HG03039 (cell line): ENCODE data around the gene SIKE1.
"Not testable (repeated sequence)": the region's sequence is repeated elsewhere in the genome, so short reads cannot be mapped to it uniquely, and the experiment has no call there.

Experiments
- ATAC-seq: cut with Tn5 transposase; IDR thresholded peaks from one replicate; pipeline ENCODE4 v1.9.1; 2021; ENCODE audit warnings: mild to moderate bottlenecking, moderate library complexity; ENCODE audit not compliant: unreplicated experiment

The SIKE1 gene

DNA sequence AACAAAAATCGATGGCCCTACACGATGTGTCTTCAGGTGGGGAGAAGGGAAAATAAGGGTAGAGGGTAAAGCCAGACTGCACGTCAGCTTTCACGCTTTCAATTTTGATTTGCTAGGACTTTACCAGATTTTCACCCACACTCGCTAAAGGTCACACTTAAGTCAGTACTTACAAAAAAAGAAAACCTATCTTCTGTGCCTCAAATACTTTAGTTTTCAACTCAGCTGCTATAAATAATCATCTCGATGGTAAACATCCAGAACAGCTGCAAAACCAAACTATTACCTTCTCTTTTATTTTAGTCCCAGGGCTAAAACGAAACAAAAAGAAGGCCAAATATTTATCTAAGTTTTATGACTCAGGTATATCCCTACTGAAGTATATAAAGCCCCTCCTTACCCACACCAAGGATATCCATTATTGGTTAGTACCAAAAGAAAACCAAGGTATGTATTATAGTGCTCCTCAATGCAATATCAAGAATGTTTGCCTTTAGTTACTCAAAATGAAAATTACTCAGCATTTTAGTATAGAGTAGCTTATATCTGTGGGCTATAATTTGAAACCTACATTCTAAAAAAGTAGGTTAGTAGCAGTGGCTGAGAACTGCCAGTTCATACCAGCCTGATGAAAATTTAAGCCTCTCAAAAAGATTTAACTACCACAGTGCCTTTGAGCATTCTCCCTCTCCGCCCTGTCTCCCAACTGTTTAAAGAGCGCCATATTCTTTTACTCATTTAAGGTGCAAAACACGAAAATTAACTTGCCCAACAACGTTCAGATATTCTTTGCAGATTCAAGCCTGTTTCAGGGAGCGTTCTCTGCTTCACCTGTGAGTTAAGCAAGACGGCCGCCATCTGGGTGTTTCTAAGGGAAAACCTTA is 24.2 kb downstream of the SIKE1 start:
- peak; percentile 33 for ATAC-seq

DNA sequence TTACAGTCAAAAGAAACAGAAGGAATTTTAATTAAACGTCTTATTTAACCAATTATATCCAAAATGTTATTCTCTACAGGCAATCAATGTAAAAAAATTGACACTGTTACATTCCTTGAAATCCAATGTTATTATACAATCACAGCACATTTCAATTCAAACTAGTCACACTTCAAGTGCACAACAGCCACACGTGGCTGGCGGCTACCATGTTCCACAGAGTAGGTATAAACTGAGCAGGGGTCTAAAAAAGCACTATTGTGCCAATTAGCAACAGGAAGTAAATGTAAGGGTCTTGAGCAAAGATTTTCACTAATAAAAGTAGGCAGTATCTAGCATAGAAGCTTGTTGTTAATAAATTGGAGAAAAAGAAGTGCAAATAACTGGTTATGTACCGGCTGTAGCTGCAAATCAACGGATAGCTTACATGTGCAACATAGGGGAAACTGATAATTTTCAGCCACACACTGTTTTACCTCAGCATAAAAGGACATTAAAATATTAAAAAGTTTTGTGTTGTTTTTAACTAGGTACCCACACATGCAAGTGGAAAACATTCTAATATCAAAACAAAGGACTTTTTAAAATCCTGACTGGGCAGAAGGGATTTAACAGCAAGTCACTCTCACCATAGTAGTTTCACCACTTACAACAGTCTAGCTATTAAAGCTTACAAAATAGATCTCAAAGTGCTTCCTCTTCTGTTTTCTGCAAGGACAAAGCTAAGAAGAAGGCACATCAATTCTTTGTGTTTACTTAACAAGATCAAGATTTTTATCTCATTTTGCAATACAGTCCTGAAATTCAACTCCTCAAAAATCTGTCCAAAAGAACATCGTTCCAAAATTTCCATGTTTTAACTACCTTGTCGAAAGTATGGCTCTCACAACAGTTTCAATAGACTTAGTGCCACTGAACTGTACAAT is 25.2 kb downstream of the SIKE1 start:
- no peak for ATAC-seq

DNA sequence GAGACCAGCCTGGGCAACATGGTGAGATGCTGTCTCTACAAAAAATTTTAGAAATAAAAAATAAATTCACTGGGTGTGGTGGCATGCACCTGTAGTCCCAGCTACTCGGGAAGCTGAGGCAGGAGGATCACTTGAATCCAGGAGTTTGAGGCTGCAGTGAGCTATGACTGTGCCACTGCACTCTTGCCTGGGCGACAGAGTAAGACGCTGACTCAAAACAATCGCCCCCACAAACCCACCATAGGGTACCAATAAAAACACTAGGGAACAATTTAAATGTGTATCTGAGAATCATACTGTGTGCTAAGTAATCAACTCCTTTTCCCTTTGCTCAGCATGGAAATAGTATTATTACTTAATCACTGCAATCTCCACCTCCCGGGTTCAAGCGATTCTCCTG is 26.8 kb downstream of the SIKE1 start:
- not testable (repeated sequence) for ATAC-seq

DNA sequence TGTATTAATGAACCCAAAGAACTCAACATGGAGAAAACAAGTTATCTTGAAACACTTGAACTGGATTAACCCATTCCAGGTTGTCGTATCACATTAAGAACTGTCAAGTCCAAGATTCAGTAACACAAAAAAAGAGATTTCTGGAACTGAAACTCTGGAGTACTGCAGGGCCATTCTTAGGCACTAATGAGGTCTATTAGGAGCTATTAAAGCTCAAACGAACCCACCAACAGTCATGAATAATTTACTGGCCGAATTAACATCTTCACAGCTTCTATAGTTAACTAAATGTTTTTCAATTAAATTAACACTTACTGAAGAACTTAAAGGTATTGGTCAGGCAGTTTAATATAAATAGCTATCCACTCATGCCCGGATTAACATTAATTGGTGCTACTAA is 27.3 kb downstream of the SIKE1 start:
- ATAC-seq, result no peak

DNA sequence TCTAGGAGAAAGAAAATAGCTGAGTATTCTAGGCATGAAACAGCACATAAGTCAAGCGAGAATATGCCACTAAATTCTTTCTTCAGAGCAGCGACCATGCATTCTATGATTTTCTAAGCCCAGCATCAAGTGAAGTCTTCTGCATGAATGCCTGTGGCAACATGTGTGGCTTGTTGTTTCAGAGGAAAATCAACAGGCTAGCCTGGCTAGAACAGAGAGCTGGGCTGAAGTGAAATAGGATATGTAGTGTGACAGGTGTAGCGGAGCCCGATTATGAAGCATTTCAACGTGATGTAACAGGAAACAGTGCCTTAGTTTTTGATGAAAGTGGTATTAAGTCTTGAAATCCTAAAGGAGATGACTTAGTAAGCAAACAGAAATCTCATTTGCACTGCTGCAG is 29.7 kb downstream of the SIKE1 start:
- no peak for ATAC-seq

DNA sequence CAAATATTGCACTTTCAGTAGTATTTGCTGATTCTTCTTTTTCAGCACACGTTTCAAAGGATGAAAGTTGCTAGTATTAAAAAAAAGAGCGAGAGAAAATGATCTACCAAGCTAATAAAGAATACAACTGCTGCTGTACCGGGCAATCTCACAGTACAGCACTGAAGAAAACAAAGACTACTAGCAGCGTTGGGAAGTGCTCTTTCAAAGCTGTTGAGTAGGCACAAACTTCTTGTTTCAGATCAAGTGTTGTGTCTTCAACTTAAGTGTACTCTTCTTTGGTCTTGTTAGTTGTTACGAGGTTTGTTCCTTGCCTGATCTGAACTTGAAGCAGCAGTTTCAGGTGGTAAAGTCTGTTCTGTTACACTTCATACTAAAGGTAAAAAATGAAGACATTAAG is 30.6 kb downstream of the SIKE1 start:
- no peak for ATAC-seq

DNA sequence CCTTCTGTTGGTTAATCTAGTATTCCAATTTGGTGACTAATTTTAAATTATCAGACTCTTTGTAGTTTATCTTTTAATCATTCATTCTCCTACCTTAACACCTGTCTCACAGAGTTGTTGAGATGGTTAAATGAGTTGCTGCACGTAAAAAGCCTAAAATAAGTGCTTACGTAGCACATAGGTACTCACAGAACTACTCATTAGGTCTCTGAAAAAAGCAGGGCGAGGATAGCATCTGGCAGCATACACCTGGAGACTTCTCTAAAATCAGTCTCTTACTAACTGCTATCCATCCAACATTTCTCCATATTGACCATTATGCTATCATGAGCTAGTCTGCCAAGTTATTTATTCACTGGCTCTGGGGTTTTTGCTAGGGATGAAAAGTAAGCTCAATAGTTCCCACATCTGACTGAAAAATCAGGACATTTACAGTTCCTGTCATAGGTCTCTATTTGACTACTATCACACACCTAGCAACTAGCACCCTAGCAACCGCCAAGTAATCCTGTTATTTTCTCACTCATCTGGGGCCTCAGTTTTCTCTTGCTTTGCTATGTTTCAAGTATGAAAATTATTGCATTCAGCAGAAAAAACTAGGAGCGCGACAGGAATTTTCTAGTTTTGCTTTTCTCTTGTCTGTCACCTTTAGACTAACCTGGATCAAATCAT is 33.9 kb downstream of the SIKE1 start:
- no peak for ATAC-seq

DNA sequence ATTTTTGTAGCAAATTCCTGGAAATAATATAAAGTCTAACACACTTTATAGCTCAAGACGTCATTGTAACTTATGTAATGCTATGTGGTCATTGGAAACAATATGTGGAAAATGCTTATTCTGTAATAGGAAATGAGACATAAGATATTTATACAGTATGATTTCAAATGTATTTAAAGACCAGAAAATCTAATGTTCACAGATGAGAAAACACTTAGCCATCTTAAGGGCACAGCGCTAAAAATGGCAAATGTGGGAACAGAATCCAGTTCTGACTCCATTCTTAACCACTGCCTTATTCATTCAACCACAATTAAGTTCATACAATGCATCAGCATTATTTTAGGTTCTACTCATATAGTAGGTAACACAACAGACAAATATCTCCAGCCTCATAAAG is 35.2 kb downstream of the SIKE1 start:
- ATAC-seq, result no peak

DNA sequence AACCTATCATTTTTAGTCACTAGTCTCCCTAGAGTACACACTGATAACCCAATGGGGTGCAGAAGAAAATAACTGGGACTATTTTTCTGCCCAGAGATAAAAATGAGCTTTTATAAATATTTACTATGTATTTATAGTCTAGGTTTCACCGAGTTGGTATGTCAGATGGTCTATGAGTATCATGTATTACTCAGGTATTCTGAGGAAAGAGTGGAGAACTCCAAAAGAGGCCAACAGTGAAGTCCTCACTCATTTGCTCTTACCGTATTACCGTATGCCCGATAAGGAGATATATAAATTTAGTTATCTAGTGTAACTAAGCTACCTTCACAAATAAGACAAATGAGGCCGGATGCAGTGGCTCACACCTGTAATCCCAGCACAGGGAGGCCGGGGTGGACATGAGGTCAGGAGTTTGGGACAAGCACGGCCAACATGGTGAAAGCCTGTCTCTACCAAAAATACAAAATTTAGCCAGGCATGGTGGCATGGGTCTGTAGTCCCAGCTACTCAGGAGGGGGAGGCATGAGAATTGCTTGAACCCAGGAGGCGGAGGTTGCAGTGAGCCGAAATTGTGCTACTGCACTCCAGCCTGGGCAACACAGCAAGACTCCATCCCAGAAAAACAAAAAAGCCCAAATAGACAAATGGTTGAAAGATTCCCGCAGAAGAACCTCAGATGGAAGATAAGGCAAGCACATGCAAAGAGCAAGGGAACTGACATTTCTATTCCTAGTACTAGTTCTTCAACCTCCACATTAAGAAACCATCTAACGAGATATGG is 38.3 kb downstream of the SIKE1 start:
- ATAC-seq, result no peak

DNA sequence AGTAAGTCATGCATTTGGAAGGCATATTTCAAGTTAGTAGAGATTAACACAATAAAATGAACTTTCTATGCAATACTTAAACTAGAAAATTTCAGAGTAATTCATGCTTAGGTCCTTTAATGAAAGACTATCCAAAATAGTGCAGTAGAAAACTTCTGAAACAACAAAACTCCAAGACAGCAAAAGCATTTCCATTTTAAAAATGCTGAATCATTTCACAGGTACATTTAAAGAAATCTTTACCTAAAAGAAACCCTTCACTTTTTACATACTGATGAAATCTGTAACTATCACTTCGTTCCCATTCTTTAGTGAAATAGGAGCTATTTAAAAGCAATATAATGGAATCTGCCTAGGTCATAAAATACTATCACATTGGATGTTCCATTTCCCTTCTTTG is 40.2 kb downstream of the SIKE1 start:
- no peak for ATAC-seq

DNA sequence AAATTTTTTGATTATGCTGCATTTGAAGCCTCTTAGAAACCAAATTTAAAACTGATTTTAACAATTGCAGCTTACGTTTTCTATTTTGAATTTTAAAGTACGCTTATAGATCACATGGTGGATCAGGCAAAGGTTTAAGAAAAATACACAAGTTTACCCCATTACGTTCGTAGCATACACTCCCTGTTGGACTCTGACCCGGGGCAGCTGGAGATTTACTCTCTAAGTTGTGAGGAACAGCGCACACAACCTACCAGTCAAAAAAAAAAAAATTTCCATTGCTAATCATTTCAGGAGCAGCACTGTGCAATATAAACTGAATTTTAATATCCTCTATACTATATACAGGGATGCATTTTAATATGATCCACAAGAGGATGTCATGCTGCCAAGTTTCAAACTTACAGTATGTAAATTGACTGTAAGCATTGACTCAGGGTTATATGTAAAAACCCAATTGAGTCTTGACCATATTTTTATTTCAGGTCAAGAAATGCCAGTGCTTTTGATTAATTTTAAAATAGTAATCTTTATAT is 43.1 kb downstream of the SIKE1 start:
- no peak for ATAC-seq

DNA sequence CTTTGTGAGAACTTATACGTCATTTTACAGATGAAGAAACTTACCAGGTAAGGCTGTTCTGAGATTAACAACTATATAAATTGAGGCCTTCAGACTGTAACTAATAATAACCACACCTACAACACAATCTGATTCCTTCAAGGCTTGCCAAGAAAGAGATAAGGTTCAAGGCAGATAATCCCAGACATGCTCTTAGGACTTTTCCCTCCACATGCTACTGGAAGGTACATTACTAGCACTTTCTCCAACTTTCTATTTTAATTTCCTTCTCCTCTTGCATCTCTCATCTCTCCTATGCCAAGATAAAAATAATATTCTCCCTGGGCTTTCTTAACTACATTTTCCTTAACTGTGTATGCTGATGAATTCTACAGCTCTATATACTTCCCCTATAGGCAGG is 45.0 kb downstream of the SIKE1 start:
- no peak for ATAC-seq

DNA sequence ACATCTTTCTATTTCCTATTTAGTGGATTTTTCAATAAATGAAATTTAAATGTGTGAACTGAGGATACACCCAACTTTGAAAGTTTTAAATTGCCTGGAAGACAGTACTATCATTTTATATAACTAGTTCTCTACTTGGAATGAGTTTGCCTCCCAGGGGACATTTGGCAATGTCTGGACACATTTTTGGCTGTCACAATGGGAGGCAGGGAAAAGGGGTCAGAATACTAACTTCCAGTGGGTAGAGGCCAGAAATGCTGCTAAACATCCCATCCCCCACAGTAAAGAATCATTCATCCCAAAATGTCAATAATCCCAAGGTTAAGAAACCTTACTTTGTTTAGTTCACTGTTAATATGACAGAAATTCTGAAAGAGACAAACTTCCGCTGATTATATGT is 50.7 kb downstream of the SIKE1 start:
- ATAC-seq, result no peak

DNA sequence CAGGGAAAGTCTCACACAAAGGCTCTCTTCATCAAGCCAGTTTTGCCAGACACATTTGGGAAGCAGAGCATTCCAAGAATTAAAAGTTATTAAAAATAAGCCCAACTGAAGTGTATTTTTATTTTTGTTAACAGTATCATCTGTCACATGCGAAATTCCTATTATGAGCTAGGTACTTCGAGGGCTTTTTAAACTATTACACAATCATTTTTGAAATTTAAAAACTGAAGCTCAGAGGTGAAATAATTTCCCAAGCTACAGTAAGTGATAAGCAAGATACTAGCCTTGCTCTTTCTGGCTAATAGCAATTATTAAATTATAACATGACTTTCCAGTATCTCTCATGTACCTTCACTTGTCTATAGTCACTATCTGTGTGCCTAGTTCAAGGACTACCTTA is 51.9 kb downstream of the SIKE1 start:
- ATAC-seq, result no peak

DNA sequence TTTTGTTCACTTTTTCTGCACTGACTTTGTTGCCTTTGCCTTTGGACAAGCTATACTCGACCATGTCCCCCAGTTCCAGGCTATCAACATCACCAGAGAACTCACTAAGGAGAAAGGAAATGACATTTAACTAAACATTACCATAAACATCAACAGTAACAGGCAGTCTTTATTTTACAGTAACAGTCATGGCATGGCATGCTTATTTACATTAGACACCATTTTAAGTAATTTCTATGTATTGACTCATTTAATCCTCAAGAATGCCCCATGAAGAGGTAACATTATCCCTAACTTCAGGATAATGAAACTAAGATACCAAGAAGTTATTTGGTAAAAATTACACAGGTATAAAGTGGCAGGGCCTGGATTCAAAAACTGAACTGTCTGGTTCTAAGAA is 55.3 kb downstream of the SIKE1 start:
- ATAC-seq, result no peak

DNA sequence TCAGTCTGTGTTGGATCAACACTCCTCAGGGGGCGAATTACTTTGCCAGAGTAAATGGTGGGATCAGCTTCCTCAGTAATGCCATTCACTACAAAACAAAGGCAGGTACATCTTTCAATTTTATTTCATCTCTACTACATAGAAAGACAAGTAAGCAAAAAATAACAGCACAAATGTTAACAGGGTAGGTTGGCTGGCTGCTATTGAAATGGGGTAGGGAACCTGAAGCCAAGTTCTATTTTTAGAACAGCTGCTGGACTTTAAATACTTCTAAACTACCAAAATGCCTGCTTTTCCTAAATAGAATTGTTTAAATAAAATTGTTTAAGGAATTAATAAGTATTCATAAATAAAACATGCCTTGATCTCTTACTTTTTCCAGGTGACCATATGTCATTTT is 56.6 kb downstream of the SIKE1 start:
- ATAC-seq, result no peak

DNA sequence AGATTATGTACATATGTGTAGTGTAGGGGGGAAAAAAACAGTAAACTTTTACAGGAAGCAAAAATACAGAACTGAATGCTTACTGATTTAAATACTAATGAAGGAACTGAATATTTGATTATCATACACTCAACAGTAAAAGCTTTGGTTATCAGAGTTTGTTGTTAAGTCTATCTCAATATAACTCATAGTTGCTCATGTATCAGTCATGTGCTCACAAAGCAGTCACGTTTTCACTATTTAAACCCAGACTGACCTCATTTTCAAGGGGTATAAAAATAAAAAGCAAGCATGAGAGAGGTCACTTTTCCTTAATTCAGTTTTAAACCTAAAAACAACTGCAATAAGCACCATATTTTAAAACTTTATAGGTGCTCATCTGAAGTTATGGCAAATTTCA is 57.0 kb downstream of the SIKE1 start:
- no peak for ATAC-seq

DNA sequence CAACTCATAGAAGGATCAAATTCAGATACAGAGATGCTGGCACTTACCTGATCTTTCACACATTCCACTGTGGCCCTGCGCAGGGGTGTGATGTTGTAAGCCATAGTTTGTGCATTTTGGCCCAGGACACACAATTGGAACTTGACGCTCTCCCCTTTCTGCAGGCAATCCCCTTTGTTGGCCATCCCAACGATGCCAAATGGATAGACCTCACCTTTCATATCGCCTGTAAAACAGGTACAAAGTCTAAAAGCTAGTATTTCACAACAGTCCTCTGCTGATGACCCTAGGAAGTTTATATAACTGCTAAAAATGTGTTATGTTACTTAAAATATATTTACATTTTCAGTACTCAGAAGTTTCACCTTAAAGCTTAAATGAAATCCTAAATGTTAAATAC is 60.0 kb downstream of the SIKE1 start:
- ATAC-seq, result no peak
